IPS-15b (cell line): ENCODE data around the gene ST3GAL3.

Experiments
- H3K27me3 ChIP-seq: one replicate; pipeline ENCODE4 v1.6.1; 2013; ENCODE audit warnings: low read length; ENCODE audit not compliant: control insufficient read depth, insufficient read depth
- H3K36me3 ChIP-seq: one replicate; pipeline ENCODE4 v1.6.1; 2013; ENCODE audit warnings: low read length; ENCODE audit not compliant: control insufficient read depth, insufficient read depth
- H3K4me1 ChIP-seq: one replicate; pipeline ENCODE4 v1.6.1; 2013; ENCODE audit warnings: mild to moderate bottlenecking, low read length; ENCODE audit not compliant: control insufficient read depth, insufficient read depth
- H3K4me3 ChIP-seq: one replicate; pipeline ENCODE4 v1.5.1; 2013; ENCODE audit warnings: low read depth, low read length
- H3K9ac ChIP-seq: one replicate; pipeline ENCODE4 v1.6.1; 2013; ENCODE audit warnings: low read depth, mild to moderate bottlenecking, low read length
- H3K9me3 ChIP-seq: one replicate; pipeline ENCODE4 v1.6.1; 2013; ENCODE audit warnings: mild to moderate bottlenecking, low read length; ENCODE audit not compliant: control insufficient read depth, insufficient read depth

The ST3GAL3 gene

DNA sequence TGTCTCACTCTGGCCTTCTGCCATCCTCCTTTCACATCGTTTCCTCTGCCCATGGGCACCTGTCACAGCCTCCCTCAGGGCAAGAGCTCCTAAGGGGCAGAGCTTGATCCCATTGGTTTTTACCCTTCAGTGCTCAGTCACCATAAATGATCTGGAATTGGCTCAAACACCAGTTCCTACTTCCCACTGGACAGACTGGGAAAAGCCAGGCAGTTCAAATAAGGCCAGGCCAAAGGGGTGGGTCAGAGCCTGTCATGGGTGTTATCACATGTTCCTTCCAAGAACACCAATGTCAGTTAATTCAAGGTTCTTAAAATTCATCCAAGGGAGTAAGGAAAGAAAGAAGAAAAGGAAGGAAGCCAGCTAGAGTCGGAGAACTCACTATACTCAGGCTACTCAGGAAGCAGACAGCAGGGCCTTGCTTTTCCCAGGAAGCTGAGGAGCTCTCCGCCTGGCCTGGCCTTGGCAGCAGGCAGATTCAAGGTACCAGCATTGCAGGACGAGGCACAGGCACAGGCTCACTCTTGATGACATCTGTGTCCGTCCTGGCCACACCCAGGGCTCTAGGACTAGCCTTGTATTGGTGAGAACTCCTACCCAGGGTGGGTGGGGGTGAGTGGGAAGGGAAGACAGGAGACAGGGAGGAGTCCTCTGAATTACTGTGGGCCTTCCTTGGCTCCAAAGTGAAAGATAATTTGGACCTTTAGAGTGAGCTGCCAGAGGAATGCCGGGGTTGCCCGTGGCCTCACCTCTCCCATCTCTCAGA is 194.0 kb downstream of the ST3GAL3 start:
- Histone ChIP-seq H3K9ac (no peak overlapping the region), H3K9me3 (no peaks in the 10 kb centered on the region), H3K4me1 (no peaks in the 10 kb centered on the region), H3K27me3 (no peaks in the 10 kb centered on the region), H3K36me3 (no peaks in the 10 kb centered on the region), H3K4me3 (no peak overlapping the region)

- Histone ChIP-seq H3K4me1 (no peaks in the 10 kb centered on the region), H3K9me3 (no peaks in the 10 kb centered on the region), H3K4me3 (no peak overlapping the region), H3K27me3 (no peaks in the 10 kb centered on the region), H3K9ac (no peak overlapping the region), H3K36me3 (no peaks in the 10 kb centered on the region)
Measured at GRCh38 chr1:43902058-43902831, 194.9 kb downstream of the ST3GAL3 start.

- H3K4me1 ChIP-seq: no peaks in the 10 kb centered on the region
- H3K36me3 ChIP-seq: no peaks in the 10 kb centered on the region
Measured at GRCh38 chr1:43904660-43905551, 197.6 kb downstream of the ST3GAL3 start.

DNA sequence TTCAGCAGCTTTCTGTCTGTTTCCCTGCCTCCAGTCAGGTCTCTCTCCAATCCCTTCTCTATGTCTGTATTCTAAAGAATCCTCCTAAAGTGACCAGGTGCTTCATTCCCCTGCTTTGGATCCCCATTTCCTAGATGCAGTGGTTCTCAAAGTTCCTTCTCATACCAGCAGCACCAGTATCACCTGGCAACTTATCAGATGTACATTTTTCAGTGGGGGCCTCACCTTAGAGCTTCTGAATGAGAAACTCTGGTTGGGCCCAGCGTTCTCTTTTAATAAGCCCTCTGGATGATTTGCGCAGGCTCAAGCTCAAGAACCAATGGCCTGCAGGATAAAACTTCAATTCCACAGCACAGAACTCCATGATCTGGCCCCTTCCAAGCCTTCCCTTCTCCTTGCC is 200.9 kb downstream of the ST3GAL3 start:
- Histone ChIP-seq H3K9me3 (no peaks in the 10 kb centered on the region), H3K27me3 (no peaks in the 10 kb centered on the region), H3K4me3 (no peak overlapping the region), H3K9ac (no peak overlapping the region), H3K36me3 (no peaks in the 10 kb centered on the region), H3K4me1 (peaks cover 9% of the 10 kb centered on the region)

More at GRCh38 chr1:43904660-43905551, 197.6 kb downstream of the ST3GAL3 start:
- no peak overlapping the region for H3K9ac ChIP-seq
- no peaks in the 10 kb centered on the region for H3K9me3 ChIP-seq
- H3K4me3 ChIP-seq: no peak overlapping the region
- H3K27me3 ChIP-seq: no peaks in the 10 kb centered on the region

DNA sequence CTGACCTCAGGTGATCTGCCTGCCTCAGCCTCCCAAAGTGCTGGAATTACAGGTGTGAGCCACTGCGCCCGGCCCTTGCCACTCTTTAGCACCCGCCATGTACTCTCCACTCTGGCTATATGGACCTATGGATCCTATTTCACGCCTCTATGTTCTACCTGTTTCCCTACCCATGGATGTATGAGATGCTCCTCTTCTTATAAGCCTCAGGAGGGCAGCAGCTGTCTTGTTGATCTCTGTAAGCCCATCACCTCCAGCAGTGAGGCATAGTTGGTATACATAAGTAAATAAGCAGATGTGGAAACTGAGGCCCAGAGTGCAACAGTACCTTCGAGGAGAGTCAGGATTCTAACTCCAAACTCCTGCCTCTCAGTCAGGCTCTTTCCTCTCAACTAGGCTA is 201.5 kb downstream of the ST3GAL3 start:
- H3K36me3 ChIP-seq: no peaks in the 10 kb centered on the region
- H3K9me3 ChIP-seq: no peaks in the 10 kb centered on the region
- no peaks in the 10 kb centered on the region for H3K27me3 ChIP-seq
- peaks cover 12% of the 10 kb centered on the region for H3K4me1 ChIP-seq
- H3K9ac ChIP-seq: no peak overlapping the region
- no peak overlapping the region for H3K4me3 ChIP-seq

DNA sequence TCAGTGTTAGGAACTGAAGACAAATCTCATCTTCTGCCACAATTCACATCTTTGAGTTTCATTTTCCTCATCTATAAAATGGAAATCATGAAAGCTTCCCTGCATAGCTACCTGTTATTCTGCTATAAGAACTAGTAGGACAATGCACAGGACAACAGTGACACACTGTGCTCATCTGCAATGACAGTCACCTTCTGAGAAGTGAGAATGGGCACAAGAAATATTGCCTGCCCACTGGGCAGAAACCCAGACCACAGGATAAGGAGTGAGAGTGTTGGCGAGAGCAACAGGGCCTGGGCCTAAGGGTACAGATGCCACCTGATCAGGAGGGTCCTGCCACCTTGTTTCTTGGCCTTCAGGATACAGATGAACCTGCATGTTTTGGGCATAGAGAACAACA is 203.0 kb downstream of the ST3GAL3 start:
- Histone ChIP-seq H3K36me3 (no peaks in the 10 kb centered on the region), H3K4me1 (peaks cover 16% of the 10 kb centered on the region)

DNA sequence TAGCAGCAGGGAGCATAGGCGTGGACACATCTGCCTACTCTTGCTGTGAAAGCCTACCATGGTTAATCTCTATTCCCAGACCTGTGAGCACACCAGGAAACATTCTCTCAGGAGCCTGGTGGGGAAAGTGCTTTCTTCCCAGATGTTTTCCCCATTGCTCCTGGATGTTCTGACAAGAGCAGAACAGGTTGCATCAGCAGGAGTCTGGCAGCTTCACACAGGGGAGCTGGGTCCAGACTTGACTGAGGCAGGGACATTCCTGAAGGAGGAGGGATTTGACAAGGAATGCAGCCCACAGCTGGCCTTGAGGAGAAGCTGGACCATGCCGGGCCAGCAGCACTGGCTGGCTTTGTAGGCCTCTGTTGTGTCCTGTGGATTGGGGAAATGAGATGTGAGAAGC is 205.3 kb downstream of the ST3GAL3 start:
- Histone ChIP-seq H3K9me3 (no peaks in the 10 kb centered on the region), H3K9ac (no peak overlapping the region), H3K4me3 (no peak overlapping the region), H3K4me1 (peaks cover 16% of the 10 kb centered on the region), H3K27me3 (no peaks in the 10 kb centered on the region), H3K36me3 (no peaks in the 10 kb centered on the region)

More for the DNA sequence above, 203.0 kb downstream of the ST3GAL3 start:
- no peaks in the 10 kb centered on the region for H3K27me3 ChIP-seq
- H3K9me3 ChIP-seq: no peaks in the 10 kb centered on the region
- no peak overlapping the region for H3K9ac ChIP-seq
- no peak overlapping the region for H3K4me3 ChIP-seq

DNA sequence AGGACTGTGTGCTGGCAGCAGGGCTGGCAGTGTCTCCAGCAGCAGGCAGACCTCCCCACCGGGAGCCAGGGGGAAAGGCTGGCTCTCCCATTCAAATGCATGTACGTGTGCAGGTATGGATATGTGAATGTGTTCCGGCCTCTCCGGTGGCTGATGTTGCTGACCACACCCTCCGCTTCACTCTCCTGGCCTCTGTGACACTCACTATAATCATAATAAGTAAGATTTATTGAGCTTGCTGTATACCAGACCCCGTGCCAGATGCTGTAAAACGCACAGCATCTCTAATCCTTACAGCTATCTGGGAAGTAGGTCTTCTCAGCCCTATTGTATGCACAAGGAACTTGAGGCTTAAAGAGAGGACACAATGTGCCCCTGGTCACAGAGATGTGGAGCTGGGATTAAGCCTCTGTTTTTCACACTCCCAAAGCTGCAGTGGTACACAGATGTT is 205.7 kb downstream of the ST3GAL3 start:
- Histone ChIP-seq H3K9ac (no peak overlapping the region), H3K27me3 (no peaks in the 10 kb centered on the region), H3K36me3 (no peaks in the 10 kb centered on the region), H3K4me1 (peaks cover 16% of the 10 kb centered on the region), H3K4me3 (no peak overlapping the region), H3K9me3 (no peaks in the 10 kb centered on the region)

DNA sequence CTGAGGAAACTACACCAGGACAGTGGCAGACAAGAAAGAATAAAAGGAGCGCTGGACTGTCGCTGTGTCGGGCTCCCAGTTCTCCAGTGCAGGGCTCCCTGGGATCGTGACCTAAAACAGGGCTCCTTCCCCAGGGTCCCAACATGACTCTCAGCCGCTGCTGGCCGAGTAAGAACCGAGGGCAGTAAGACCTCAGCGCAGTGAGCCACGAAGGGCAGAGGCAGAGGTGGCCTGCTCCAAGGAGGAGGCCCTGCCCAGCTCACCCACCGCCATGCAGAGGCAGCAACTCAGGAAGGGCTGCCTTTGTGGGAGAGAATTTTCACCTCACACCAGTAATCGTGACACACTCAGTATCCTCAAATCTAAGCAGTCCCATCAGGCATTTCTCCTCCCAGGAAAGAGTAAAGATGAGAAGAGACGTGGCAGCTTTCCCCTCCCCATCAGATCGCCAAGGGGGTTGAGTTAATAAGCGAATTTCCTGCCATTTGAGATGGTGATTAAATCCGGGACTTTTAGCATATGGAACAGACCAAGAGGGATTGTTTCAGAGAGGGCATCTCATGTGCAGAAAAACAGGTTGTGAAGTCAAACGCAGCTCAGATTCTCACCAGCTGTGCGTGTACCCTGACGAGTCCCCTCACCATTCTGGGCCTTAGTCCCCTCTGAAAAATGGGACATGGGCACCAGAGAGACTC is 206.5 kb downstream of the ST3GAL3 start:
- Histone ChIP-seq H3K36me3 (no peaks in the 10 kb centered on the region), H3K4me3 (no peak overlapping the region), H3K27me3 (no peaks in the 10 kb centered on the region), H3K9me3 (no peaks in the 10 kb centered on the region), H3K9ac (no peak overlapping the region), H3K4me1 (peaks cover 16% of the 10 kb centered on the region)

GRCh38 chr1:43914576-43915525 is 207.5 kb downstream of the ST3GAL3 start:
- no peak overlapping the region for H3K9ac ChIP-seq

More at GRCh38 chr1:43914576-43915525, 207.5 kb downstream of the ST3GAL3 start:
- no peaks in the 10 kb centered on the region for H3K27me3 ChIP-seq
- no peak overlapping the region for H3K4me3 ChIP-seq
- H3K9me3 ChIP-seq: no peaks in the 10 kb centered on the region
- H3K4me1 ChIP-seq: peaks cover 16% of the 10 kb centered on the region
- H3K36me3 ChIP-seq: no peaks in the 10 kb centered on the region
